GM18867 (cell line): ENCODE data around the gene MTHFD1L.

Source experiments
- ATAC-seq: cut with Tn5 transposase; IDR thresholded peaks from one replicate; pipeline ENCODE4 v1.9.1; 2021; ENCODE audit warnings: mild to moderate bottlenecking, moderate library complexity; ENCODE audit not compliant: unreplicated experiment

MTHFD1L gene

DNA sequence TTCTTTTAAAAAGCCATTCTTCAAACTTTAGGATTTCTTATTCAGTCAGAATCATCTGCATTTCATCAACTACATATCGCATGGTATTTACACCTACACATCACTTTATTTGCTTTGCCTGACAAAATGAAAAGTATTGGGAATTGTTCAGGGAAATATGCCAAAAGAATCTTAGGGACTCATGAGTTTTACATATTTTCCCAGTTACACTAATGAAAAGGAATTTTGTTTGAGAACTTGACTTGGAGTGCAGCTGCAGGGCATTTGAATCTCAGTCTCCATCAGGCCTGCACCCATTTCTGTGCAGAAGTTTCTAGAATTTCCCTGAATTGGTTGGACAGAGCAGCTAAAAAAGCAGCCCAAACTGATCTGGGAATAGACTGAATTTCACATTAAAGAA lies 65.3 kb downstream of the MTHFD1L start:
- ATAC-seq, result no peak

DNA sequence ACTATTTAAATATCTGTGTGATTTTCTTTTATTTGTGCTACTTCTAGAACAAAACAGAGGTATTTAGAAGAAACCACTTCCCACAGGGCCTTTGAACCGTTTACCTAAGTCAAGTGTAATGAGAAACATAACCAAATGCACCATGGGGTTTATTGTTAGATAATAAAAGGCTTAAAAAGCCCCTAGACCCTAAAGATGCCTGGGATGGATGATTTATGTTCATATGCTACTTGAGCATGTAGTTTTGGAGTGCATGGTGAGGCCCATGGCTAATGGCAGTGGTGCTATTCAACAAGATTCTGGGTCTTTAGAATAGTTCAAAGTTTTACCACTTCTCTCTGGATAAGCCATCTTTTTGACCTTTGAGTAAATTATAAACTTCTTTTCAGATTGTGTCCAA lies 65.9 kb downstream of the MTHFD1L start:
- no peak for ATAC-seq

DNA sequence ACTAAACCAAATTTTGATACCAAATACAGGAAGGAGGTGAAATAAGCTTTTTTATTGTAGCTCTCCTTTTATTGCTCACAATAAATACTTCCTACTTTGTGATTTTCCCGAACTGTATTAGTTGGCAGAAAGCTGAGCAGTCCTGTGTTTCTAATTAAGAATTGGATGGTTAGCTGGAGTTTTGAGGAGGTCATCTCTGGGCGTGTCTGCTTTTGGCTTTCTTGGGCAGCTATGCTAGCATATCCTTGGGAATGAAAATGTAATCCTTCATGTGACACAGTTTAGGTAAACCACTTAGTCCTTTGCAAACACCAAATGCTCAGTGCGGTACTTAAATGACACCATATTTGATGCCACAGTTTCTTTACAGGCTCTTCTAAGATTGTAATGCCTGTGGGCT lies 67.5 kb downstream of the MTHFD1L start:
- ATAC-seq, result no peak

DNA sequence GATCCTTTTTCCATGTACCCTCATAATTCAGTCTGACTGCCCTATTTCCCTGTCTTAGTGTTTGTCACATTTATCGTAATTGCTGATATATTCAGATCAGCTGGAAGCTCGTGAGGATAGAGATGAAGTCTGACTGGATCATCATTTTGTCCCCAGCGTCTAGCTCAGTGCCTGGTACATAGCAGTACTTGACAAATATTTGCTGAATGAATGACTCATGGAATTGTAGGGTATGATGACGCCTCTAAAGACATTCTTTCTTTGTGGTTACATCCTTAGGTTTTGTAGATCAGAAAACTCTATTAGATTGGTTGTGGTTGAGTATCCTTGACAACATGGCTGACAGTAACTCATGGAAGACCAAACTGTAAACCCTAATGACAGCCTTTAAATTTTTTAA lies 68.9 kb downstream of the MTHFD1L start:
- ATAC-seq, result no peak

DNA sequence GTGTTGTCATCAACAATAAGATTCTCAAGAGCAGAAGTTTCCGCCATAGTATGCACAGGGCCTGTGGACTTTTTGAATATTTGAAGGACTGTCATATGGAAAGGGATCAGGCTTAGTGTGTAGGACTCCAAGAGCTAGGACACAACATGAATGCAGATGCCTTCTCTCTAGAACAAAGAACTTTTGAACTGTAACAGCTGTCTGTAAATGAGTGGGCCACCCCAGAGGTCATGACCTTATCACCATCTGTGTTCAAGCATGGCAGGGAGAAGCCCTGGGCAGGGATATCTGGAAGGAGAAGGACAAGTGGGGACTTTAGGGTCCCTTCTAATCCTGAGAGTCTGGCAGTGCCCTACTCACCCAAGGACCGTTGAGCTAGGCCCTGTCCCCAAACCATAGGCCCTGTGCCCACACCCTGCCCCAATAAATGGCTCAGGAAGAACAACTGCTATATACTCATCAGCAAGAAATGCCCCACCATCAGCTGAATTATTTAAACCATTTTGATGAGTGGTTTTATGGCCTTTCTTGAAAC lies 70.6 kb downstream of the MTHFD1L start:
- ATAC-seq, result no peak

DNA sequence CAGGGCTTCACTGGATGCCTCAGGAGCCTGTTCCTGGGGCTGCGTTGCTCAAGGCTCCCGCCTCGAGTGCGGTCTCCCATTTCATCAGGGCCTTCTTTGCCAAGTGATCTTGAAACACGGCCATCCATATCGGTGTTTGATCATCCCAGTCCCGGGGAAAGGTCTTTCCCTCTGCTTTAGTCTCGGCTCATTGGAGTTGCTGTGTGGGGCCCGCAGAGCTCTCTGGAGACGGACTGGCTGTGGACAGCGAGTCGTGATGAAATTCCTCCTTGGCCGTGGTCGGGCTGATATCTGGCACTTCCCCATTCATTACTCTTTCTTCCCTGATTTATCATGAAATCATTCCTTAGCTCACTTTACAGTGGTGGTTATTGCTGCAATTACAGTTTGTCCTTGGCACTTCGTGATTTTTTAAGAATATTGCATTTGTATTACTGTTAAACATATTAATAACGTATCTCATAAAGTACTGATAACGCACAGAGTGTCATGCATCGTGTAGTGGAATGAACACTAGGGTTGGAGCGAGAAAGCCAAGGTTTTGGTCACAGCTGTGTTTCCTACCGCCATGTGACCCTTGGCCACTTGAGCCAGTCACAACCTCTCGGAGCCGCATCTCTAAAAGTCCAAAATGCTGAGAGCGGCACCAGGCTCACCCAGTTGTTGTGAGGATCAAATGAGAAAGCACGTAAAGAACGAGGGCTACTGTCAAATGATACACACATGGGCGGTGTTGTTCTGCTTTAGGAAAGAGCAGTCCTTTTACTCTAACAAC lies 71.8 kb downstream of the MTHFD1L start:
- ATAC-seq, result no peak

DNA sequence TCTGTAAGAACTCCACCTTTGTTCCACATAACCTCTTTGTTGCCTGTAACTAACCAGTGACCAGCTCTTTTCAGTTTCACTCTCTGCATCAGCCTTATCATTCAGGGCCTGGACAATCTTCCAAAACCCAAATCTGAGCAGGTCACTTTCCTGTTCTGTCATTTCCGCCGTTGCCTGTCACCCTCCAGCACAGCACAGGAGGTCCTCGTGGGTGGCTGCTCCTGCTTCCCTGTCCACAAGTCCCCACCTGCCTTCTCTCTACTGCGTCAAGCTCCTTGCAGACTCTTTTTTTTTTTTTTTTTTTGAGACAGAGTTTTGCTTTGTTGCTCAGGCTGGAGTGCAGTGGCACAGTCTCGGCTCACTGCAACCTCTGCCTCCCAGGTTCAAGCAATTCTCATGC lies 73.9 kb downstream of the MTHFD1L start:
- ATAC-seq, result no peak

DNA sequence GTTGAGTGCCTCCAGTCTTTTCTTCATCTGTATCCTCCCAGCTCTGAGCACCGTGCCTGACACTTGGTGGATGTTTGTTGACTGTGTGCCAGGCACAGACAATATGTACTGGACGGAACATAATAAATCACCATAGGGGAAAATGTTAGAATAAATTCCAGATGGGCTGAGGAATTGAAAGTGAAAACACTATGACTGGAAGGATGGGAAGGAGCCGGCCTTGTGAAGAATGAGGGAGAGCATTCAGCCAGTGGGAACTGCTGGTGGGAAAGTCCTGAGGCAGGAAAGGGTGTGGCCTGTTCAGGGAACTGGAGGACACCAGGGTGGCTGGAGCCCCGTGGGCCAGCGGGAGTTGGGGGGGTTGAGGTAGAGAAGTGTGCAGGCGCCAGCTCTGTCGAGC lies 75.4 kb downstream of the MTHFD1L start:
- ATAC-seq, result no peak

DNA sequence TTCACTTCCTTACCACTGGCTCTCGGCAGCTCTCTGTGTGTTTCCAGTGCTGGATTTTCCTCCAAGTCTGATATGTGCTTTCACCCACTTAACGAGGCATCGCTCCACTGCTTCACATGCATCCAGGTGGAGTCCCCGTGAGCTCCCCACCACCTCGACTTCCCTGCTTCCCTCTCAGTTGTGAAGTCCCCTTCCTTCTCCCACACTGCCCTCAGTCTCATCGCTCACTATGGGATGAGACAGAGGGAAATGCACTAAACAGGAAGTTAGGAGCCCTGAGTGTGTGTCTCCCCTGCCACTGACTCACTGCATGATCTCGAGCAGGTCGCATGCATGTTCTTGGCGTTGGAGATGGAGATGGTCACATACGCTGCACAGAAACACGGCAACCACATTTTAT lies 84.0 kb downstream of the MTHFD1L start:
- no peak for ATAC-seq

DNA sequence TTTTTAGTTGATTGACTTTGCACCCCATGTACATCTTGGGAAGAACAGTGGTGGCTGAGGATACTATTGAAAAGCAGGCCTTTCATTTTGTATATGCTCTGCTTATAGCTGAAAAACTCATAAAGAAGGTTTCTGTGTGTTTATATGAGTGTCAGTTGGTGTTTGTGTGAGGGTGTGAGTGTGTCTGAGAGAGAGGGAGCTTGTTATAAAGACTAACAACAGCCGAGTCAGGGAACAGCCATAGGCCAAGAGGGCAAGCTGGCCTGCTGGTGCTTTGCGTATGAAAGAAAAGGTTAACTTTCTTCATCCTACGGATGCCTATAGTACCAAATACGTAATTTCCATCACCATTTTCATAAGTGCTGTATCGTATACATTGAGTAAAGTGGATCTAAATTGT lies 88.3 kb downstream of the MTHFD1L start:
- no peak for ATAC-seq

DNA sequence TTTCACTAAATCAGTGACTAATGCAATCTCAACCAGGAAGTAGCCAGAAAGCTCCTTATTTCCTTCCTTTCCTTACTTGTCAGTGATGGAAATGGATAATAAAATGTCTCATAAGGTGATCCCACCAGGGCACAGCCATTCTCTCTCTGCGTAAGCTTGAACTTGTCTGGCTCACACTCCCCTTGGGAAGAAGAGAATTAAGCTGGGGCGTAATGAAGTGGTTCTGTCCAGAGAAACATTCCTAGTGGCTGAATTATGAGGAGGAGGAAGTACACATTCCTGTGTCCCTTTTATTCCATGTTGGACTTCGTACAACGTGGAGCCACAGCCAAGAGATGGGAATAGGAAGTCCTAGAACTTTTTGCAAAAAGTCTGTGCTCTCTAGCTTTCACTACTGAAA lies 93.7 kb downstream of the MTHFD1L start:
- no peak for ATAC-seq

DNA sequence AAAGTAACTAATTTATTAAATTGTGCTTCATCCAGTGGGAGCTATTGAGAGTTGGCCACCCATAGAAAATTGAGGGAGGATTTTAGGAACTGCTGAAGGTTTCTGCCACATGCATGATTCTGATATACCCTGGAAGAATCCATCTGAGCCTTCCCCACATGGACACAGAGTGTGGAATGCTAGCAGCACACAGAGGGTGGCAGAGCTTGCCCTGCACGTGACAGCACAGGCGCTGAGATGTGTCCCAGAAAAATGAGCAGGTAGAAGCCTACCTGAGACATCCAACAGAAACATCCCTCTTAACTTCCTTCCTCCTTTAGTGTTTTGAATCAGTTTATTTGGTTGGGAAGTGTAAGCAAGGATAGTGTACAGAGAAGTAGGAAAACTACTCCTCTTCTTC lies 96.9 kb downstream of the MTHFD1L start:
- ATAC-seq, result no peak

DNA sequence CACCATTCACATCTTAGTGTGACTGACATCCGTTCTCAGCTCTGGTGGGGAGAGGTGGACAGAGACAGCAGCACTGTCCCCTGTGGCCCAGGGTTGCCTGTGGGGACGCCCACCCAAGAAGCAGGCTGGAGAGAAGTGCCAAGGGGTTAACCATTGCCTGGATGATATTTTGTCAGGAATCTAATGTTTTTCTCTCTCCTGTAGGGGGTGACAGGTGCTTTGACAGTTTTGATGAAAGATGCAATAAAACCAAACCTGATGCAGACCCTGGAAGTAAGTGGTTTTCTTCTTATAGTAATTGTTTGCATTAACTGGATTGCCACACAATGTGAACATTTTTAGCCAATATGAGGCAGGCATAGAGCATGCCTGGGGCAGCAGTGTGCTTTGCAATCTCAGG lies 99.3 kb downstream of the MTHFD1L start:
- no peak for ATAC-seq

DNA sequence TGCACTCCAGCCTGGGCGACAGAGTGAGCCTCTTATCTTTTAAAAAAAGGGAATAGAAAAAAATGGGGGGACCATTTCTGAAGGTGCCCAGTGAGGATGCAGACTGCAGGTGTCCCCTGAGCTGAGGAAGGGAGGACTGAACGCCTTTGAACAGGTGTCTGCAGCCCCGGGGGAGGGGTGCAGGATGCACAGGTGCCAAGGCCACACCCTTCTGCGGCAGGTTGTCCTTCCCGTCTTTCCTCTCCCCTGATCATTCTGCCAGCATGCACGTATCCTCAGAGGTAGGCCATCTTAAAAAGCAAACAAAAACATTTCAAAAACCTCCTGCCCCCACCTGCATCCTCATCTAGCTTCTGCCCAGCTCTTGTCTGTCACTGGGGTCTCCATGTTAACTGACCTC lies 101.3 kb downstream of the MTHFD1L start:
- ATAC-seq, result no peak

DNA sequence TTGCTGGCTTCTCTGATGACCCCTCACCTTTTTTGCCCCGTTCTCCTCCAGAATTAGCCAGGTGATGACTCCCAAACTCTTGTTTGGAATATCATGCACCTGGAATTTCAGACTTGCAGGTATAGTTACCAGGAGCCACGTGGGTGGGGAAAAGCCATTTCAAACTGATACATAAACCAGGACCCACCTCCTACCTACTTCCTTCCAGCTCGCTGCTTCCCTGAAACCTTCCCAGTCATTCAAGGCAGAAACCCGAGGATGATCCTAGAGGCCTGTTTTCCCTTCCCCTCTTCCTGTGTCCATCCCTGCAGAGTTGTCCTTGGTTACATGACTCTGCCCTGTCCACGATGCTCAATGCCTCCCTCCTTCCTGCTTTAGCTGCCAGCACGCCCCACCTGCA lies 101.9 kb downstream of the MTHFD1L start:
- ATAC-seq, result no peak

DNA sequence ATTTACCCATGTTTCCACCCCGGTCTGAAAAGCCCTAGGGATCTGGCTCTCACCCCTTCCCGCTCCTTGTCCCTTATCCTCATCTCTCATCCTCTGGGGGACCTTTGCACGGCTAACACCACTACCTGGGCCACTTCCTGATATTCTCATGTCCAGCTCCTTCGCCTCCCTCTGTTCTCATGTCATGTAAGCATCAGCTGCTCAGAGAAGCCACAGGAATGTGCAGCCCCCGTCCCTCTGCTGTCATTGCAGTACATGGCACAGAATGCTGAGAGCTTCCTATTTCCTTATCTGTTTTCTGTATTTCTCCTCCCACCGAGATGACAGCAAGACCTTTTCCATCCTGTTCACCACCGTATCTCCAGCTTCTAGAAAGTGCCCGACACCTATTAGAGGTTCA lies 102.4 kb downstream of the MTHFD1L start:
- no peak for ATAC-seq

DNA sequence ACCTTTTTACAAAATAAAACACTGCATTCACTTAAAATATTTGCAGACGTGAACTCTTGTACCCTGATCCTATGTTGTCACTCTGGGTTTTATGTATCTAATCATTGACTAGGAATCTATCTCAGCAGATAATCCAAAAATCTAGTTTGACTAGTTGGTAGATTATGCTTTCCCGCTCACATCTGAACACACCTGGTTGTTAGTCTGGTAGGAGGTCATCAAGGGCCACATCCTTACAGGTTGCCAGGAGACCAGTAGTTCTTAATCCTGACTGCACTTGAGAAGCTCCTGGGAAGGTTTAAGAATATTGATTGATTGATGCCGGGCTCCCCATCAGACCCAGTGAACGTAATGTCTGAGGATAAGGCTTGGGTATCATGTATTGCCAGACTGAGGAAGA lies 104.4 kb downstream of the MTHFD1L start:
- no peak for ATAC-seq

DNA sequence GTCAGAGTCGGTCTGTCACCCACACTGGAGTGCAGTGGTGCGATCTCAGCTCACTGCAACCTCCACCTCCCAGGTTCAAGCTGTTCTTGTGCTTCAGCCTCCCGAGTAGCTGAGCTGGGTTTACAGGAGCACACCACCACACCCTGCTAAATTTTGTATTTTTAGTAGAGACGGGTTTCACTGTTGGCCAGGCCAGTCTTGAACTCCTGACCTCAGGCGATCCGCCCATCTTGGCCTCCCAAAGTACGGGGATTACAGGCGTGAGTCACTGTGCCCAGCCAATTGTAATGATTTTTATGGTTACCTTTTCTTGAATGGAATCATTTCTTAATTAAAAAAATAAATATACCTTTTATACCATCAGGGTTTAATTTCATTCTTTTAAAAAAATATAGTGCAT lies 105.7 kb downstream of the MTHFD1L start:
- no peak for ATAC-seq

DNA sequence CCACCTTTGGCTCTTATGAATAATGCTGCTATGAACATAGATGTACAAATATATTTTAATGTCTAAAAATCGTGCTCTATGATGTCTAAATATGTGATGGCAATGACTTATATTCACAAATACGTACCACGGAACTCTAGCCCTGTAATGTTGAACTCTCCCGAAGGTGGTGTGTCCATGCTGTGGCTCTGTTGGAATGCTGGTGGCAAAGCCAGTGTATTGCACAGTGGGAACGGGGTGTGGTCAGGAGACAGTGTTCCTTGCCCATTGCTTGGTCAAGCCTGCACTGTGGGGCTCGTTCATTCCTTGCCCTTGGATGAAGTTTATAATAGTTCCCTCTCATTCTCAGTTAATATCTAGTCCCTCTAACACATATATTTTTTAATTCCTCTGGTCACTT lies 109.6 kb downstream of the MTHFD1L start:
- ATAC-seq, result no peak

DNA sequence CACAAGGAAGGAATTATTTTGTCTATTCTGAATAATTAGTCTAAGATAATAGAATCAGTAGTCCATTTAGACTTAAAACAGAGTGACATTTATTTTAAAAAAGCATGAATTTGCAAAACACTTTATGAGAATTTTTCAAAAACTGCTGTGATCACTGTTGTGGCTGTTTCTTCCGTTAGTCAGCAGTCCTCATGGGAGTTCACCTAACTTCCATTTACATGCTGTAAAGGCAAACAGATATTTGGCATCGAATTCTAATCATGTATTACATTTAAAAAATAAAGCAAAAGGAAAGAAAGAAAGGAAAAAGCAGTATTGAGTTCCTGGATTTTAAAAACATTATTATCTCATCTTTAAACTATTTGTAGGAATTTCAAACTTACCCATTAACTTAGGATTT lies 111.8 kb downstream of the MTHFD1L start:
- ATAC-seq, result no peak

DNA sequence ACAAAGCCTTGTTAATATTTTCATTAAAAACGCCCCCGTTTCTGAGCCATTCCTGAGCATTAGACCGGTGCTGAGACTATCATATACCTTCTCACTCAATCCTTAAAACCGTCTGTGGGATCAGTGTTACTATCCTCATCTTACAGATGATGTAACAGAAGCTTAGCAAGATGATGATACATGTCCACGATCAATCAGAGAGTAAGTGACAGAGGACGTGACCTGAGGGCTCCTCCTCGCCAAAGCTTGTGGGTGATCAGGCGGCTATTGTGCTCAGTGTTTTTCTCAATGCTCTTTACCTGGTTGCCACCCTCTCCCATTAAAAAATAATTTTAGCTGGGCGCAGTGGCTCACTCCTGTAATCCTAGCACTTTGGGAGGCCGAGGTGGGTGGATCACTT lies 113.1 kb downstream of the MTHFD1L start:
- ATAC-seq, result no peak

DNA sequence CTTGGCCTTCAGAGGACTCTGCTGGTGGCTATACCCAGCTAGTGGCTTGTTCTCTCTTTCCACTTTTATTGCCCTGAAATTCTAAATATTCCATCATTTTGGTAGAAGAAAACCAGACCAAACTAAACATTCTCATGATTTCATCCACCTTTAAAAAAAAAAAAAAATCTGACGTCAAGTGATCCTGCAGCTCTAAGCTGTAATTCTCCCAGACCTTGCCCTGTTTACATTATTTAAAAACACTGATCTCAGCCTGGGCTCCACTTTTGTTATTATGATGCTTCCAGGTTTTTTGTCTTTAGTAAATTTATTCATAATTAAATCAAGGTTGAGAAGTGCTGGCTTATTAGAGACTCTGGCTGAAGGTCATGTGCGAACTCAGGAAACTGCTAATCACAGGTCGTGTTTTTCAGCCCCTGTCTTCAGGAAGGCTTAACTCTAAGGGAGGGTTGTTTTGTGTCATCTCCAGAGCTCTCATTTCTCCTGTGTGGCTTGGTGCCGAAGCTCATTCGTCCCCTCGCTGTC lies 114.4 kb downstream of the MTHFD1L start:
- no peak for ATAC-seq

DNA sequence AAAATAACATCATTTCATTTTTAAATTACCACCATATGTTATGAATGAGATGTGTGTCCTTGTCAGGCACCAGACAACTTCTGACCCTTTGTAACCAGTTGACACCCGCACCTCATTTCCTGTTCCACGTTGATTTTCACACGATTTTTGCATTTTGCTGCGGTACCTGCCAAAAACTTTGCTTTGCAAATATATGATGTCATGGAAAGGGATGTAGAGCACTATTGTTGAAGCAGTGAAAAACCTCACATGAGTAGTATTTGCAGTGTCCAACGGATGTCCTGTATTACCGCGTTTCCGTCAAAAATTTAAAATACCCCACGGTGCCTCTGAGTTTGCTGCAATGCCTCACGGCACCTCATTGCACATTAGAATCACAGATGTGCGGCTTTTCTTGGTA lies 115.6 kb downstream of the MTHFD1L start:
- ATAC-seq, result peak; percentile 90
